Aorta (tissue), 5 donors: ENCODE measurements around the gene C1GALT1. TPM values are rescaled to one million over a fixed set of nuclear protein-coding genes. Genes with fewer than 3 reads are reported as not detected.

ENCODE experiments used
- ATAC-seq: fragments of 200-7000 bp; cut with Tn5 transposase; one replicate; pipeline ENCODE4 v1.9.1; 2022; ENCODE audit warnings: moderate library complexity; ENCODE audit not compliant: low FRiP score
- DNase-seq, 2 donors: peaks; one replicate each; pipeline ENCODE4 v3.0.0-alpha.2; 2020
- H3K27ac ChIP-seq, 2 donors: one replicate each; pipeline ENCODE4 v1.5.1; 2013; ENCODE audit warnings: low read length in 2 of 2, mild to moderate bottlenecking in 2 of 2, moderate library complexity in 2 of 2, control low read depth in 1 of 2, inconsistent platforms in 1 of 2, low read depth in 1 of 2
- H3K27me3 ChIP-seq, 2 donors: one replicate each; pipeline ENCODE4 v1.6.1; 2013; ENCODE audit warnings: control low read depth in 1 of 2, low read length in 1 of 2, mild to moderate bottlenecking in 1 of 2, moderate library complexity in 1 of 2; ENCODE audit not compliant: insufficient read depth in 2 of 2, control insufficient read depth in 1 of 2
- H3K36me3 ChIP-seq, 2 donors: one replicate each; pipeline ENCODE4 v1.6.1; 2013; ENCODE audit warnings: control low read depth in 1 of 2, low read length in 1 of 2, mild to moderate bottlenecking in 1 of 2; ENCODE audit not compliant: insufficient read depth in 2 of 2, control insufficient read depth in 1 of 2
- H3K4me1 ChIP-seq, 2 donors: one replicate each; pipeline ENCODE4 v1.6.1; 2013; ENCODE audit warnings: low read length in 2 of 2, control low read depth in 1 of 2, mild to moderate bottlenecking in 1 of 2, moderate library complexity in 1 of 2; ENCODE audit not compliant: insufficient read depth in 2 of 2, control insufficient read depth in 1 of 2
- H3K4me3 ChIP-seq, 2 donors: one replicate each; pipeline ENCODE4 v1.5.1; 2013; ENCODE audit warnings: low read length in 2 of 2, control low read depth in 1 of 2, mild to moderate bottlenecking in 1 of 2
- H3K9me3 ChIP-seq: one replicate; pipeline ENCODE4 v1.6.1; 2013; ENCODE audit warnings: mild to moderate bottlenecking, low read length; ENCODE audit not compliant: control insufficient read depth
- WGBS, 2 donors: extraction: QIAGEN DNeasy Blood & Tissue Kit; methylation state at CpG; one replicate each; pipeline ENCODE4 v1.1.7; 2013; 5-methylcytosine and 5-hydroxymethylcytosine counted together
- intact Hi-C, 2 donors: fragments of 100-400 bp; cut with DNase I; formaldehyde crosslinking; loops; one replicate each; pipeline versions ENCODE4 v1.14.2 to v1.15.0; 2022
- polyA plus RNA-seq, 2 donors: library from polyadenylated mRNA; stranded (reverse); fragments of 200-250 nt; gene quantifications; one replicate each; pipeline ENCODE4 v1.2.3, GENCODE V29; 2013
- total RNA-seq, 2 donors: library from RNA; stranded (reverse); fragmentation: NEBNext Ultra II Directional; extraction: Animal tissue kit (Norgen Biotek cat#: 25700); gene quantifications; one replicate each; pipeline ENCODE4 v1.2.1, GENCODE V29; 2021
- donor health status: healthy with polysubstance abuse.
- donor health status: Bipolar disorder and iron deficiency.
- donor health status: DM: no; HTN: no; CAD: no.
- donor health status: DM: no; HTN: no; CAD: no.
- donor health status: DM: yes; HTN: yes; CAD: no.

Gene C1GALT1
- total and polyA plus RNA-seq, 4 donors = 3.4 to 43.8 (median 13.5) TPM

GRCh38 chr7:7159063-7159658 is 23.2 kb upstream of the C1GALT1 start:
- Histone ChIP-seq H3K27ac (no peak overlapping the region), H3K4me1 (no peaks in the 10 kb centered on the region), H3K9me3 (no peaks in the 10 kb centered on the region), H3K4me3 (no peak overlapping the region), H3K27me3 (no peaks in the 10 kb centered on the region), H3K36me3 (no peaks in the 10 kb centered on the region)
- ATAC-seq (no peak), DNase-seq (no peak)
- intact Hi-C loops = no loop called here
- WGBS, 2 donors = 85 to 86% methylated on average over 6 of the region's 6 CpGs

DNA sequence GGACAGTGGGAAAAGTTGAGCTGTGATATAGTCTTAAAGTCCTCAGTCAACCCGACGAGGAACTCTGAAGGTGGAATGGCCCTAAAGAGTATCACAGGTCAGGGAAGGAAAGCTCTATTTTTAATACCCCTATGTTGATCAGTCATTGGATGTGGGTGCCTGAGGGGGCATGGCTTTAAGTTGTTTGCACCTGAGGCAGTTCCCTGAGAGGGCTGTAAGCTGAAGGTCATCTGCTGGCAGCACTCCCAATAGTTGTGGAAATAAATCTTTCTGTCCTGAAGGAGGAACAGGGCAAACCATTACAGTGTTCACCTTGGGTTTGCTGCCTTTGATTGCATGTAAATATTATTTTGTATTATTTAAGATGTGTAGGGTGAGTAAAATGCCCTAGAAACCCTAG is 17.8 kb upstream of the C1GALT1 start:
- intact Hi-C loops = no loop called here
- Histone ChIP-seq H3K4me3 (no peak overlapping the region), H3K36me3 (no peaks in the 10 kb centered on the region), H3K27ac (no peak overlapping the region), H3K27me3 (no peaks in the 10 kb centered on the region), H3K4me1 (no peaks in the 10 kb centered on the region), H3K9me3 (no peaks in the 10 kb centered on the region)
- ATAC-seq (no peak), DNase-seq (no peak)
- WGBS, 2 donors = 92 to 98% methylated on average over 2 of the region's 2 CpGs

DNA sequence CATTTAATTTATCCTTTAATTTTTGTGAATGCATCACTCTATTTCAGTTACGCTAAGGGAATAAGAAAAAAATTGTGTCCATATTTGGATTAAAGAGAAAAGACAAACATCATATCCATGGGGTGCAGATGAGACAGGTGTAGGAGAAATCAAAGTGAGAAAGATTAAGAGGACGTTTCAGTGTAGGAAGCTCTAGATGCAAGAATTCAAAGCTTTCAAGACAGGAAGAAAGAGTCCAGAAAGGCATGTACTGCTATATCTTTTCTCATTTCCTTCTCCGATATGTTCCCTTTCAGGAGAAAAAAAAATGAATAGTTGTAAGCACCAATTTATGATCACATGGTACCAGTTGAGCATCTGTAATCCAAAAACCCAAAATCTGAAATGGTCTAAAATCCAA is 17.0 kb upstream of the C1GALT1 start:
- WGBS, 2 donors = 68 to 71% methylated on average over 3 of the region's 3 CpGs
- Histone ChIP-seq H3K27me3 (no peaks in the 10 kb centered on the region), H3K27ac (no peak overlapping the region), H3K4me3 (no peak overlapping the region), H3K36me3 (no peaks in the 10 kb centered on the region), H3K4me1 (no peaks in the 10 kb centered on the region), H3K9me3 (no peaks in the 10 kb centered on the region)
- ATAC-seq (no peak), DNase-seq (no peak)
- intact Hi-C loops = no loop called here

DNA sequence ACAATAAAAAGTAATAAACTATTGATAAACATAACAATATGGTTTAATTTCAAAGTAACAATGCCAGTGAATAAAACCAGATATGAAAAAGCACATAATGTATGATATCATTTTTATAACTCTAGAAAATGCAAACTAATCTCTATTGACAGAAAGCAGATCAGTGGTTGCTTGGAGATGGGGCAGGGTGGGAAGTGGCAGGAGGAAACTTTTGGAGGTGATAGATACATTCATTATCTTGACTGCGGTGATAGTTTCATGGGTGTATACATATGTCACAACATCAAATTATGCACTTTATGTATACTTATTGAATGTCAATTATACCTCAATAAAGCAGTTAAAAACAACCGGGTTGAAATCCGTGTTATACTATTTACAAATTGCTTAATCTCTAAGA is 16.0 kb upstream of the C1GALT1 start:
- WGBS, 2 donors = 86 to 90% methylated on average over 3 of the region's 3 CpGs
- no peaks in the 10 kb centered on the region for H3K9me3 ChIP-seq
- intact Hi-C loops = no loop called here

DNA sequence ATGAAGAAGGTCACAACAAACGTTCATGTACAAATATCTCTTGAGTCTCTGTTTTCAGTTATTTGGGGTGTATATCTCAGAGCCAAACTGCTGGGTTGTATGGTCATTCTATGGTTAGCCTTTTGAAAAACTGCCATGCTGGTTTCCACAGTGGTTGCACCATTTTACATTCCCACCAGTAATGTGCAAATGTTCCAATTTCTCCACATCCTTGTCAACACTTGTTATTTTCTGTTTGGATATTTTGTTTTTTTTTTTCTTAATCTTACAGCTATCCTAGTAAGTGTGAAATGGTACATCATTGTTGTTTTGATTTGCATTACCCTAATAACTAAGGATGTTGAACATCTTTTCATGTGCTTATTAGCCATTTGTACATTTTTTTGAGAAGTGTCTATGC is 13.0 kb upstream of the C1GALT1 start:
- Histone ChIP-seq H3K27ac (no peak overlapping the region), H3K27me3 (no peaks in the 10 kb centered on the region), H3K9me3 (peaks cover under 1% of the 10 kb centered on the region), H3K36me3 (peaks cover 0 to 3% of the 10 kb centered on the region in 2 donors), H3K4me1 (no peaks in the 10 kb centered on the region), H3K4me3 (no peak overlapping the region)
- WGBS, 2 donors = 79 to 85% methylated on average over 1 of the region's 1 CpG
- DNase-seq (no peak), ATAC-seq (no peak)
- intact Hi-C loops = no loop called here

More for the DNA sequence above, 16.0 kb upstream of the C1GALT1 start:
- H3K4me1 ChIP-seq = no peaks in the 10 kb centered on the region
- H3K27me3 ChIP-seq = no peaks in the 10 kb centered on the region
- ATAC-seq (no peak), DNase-seq (no peak)
- H3K36me3 ChIP-seq = no peaks in the 10 kb centered on the region
- H3K27ac ChIP-seq = no peak overlapping the region
- no peak overlapping the region for H3K4me3 ChIP-seq

DNA sequence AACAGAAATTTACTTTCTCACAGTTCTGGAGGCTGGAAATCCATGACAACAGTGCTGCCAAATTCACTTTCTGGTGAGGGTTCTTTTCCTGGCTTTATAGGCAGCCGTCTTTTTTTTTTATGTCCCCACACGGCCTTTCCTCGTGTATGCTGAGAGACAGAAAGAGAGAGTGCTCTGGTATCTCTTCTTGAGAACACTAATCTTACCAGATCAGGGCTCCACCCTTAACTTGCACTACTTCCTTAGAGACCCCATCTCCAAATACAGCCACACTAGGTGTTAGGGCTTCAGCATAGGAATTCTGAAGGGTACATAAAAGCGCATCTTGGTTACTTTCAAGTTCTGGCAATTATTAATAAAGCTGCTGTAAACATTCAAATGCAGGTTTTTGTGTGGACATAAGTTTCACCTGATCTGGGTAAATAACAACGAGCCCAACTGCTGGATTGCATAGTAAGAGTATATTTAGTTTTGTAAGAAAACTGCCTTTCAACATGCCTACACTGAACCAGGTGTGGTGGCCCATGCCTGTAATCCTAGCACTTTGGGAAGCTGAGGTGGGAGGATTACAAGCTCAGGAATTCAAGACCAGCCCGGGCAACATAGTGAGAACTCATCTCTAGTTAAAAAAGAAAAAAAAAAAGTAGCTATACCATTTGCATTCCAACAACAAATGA is 8.2 kb upstream of the C1GALT1 start:
- ATAC-seq (no peak), DNase-seq (no peak)
- Histone ChIP-seq H3K27ac (no peak overlapping the region), H3K4me3 (no peak overlapping the region), H3K4me1 (no peaks in the 10 kb centered on the region), H3K36me3 (peaks cover 0 to 3% of the 10 kb centered on the region in 2 donors), H3K27me3 (no peaks in the 10 kb centered on the region), H3K9me3 (peaks cover 1% of the 10 kb centered on the region)
- intact Hi-C loops = no loop called here
- WGBS, 2 donors = 84 to 86% methylated on average over 6 of the region's 6 CpGs

GRCh38 chr7:7175075-7175695 is 7.2 kb upstream of the C1GALT1 start:
- DNase-seq = no peak
- intact Hi-C loops = no loop called here
- no peak overlapping the region for H3K27ac ChIP-seq
- WGBS, 2 donors = 47 to 48% methylated on average over 2 of the region's 2 CpGs
- no peak overlapping the region for H3K4me3 ChIP-seq
- H3K36me3 ChIP-seq = peaks cover 0 to 3% of the 10 kb centered on the region in 2 donors
- H3K9me3 ChIP-seq = peaks cover 1% of the 10 kb centered on the region
- no peaks in the 10 kb centered on the region for H3K4me1 ChIP-seq
- ATAC-seq = no peak
- H3K27me3 ChIP-seq = no peaks in the 10 kb centered on the region

- ATAC-seq (no peak), DNase-seq (no peak)
- Histone ChIP-seq H3K9me3 (peaks cover 1% of the 10 kb centered on the region), H3K27me3 (no peaks in the 10 kb centered on the region), H3K36me3 (peaks cover 0 to 3% of the 10 kb centered on the region in 2 donors), H3K4me3 (no peak overlapping the region), H3K27ac (no peak overlapping the region), H3K4me1 (no peaks in the 10 kb centered on the region)
- intact Hi-C loops = no loop called here
- 24% methylated on average over 4 of the region's 4 CpGs for WGBS, 2 donors
Observed at GRCh38 chr7:7176406-7177043, 5.8 kb upstream of the C1GALT1 start.
